GM19397 (cell line): ENCODE measurements around the gene NDST4.

Experiments used
- ATAC-seq: cut with Tn5 transposase; IDR thresholded peaks from one replicate; pipeline ENCODE4 v1.9.1; 2021; ENCODE audit warnings: mild to moderate bottlenecking, moderate library complexity; ENCODE audit not compliant: unreplicated experiment

The NDST4 gene

GRCh38 chr4:114921191-114921590, 192.2 kb downstream of the NDST4 start:
- no peak for ATAC-seq

GRCh38 chr4:114911111-114911510, 202.3 kb downstream of the NDST4 start:
- ATAC-seq = no peak

- ATAC-seq = no peak
Measured at GRCh38 chr4:114907568-114907967, 205.9 kb downstream of the NDST4 start.

GRCh38 chr4:114905017-114905416, 208.4 kb downstream of the NDST4 start:
- ATAC-seq = no peak

- ATAC-seq = no peak
Measured at GRCh38 chr4:114900934-114901333, 212.5 kb downstream of the NDST4 start.

GRCh38 chr4:114890773-114891172, 222.6 kb downstream of the NDST4 start:
- no peak for ATAC-seq

GRCh38 chr4:114886761-114887160, 226.7 kb downstream of the NDST4 start:
- no peak for ATAC-seq

GRCh38 chr4:114883641-114884040, 229.8 kb downstream of the NDST4 start:
- no peak for ATAC-seq

GRCh38 chr4:114879916-114880669, 233.3 kb downstream of the NDST4 start:
- no peak for ATAC-seq

- no peak for ATAC-seq
Measured at GRCh38 chr4:114875630-114876029, 237.8 kb downstream of the NDST4 start.

GRCh38 chr4:114874321-114874720, 239.1 kb downstream of the NDST4 start:
- ATAC-seq = no peak

- no peak for ATAC-seq
Measured at GRCh38 chr4:114870987-114871386, 242.4 kb downstream of the NDST4 start.

- no peak for ATAC-seq
Measured at GRCh38 chr4:114866901-114867670, 246.3 kb downstream of the NDST4 start.

GRCh38 chr4:114864060-114864459, 249.4 kb downstream of the NDST4 start:
- no peak for ATAC-seq

- no peak for ATAC-seq
Measured at GRCh38 chr4:114860786-114861185, 252.6 kb downstream of the NDST4 start.

GRCh38 chr4:114857831-114858230, 255.6 kb downstream of the NDST4 start:
- ATAC-seq = no peak

- ATAC-seq = no peak
Measured at GRCh38 chr4:114839986-114840385, 273.4 kb downstream of the NDST4 start.

- ATAC-seq = no peak
Measured at GRCh38 chr4:114830628-114831027, 282.8 kb downstream of the NDST4 start.

GRCh38 chr4:114827651-114828050, 285.8 kb downstream of the NDST4 start:
- no peak for ATAC-seq

GRCh38 chr4:114815760-114816159, 297.7 kb downstream of the NDST4 start:
- ATAC-seq = no peak

GRCh38 chr4:114813961-114814360, 299.5 kb downstream of the NDST4 start:
- no peak for ATAC-seq

- no peak for ATAC-seq
Measured at GRCh38 chr4:114811564-114812301, 301.7 kb downstream of the NDST4 start.
